ENCODE data around the gene KCND3.

Gene KCND3

DNA sequence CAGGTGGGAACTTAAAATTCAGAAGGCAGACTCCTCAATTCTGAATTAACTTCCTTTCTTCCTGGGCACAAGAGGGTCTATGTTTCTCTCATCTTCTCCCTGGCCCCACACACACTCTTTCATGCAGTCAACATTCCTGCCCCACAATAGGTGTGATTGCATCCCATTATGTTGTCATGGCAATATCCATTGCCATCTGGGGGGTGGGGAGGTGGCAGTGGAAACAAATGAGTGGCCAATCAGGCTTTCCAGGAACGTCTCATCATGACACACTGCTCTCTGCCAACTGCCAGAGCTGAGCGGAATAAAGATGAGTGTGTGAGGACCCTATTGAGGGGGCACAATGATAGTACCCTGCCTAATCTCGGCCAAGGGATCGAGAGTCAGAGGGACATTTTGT is 80.4 kb downstream of the KCND3 start:
- no peak for DNase-seq

DNA sequence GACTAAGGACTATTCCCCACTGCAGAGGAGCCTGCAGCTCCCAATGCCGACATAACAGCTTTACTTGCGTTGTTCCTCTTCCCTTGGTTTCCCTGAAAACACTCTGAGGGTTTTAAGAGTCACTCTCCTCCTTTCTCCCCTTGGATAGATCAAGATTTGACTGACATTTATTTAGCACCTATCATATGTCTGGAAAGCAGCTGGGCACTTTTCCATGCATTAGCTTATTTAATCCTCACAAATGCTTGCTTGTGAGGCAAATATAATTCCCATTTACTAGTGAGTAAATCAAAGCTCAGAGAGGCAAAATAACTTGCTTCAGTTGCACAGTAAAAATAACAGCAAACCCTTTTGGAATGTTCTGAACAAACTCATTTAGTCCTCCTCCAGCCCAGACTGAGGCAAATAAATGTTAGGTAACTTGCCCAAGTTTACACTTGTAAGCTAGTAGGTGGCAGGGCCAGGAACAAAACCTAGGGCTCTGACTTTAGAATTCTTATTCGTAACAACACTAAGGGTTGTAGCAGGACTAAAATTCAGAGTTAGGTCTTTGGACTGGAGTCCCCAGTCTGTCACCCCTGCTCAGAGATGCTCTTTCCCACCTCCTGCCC is 81.4 kb downstream of the KCND3 start:
- DNase-seq = no peak

DNA sequence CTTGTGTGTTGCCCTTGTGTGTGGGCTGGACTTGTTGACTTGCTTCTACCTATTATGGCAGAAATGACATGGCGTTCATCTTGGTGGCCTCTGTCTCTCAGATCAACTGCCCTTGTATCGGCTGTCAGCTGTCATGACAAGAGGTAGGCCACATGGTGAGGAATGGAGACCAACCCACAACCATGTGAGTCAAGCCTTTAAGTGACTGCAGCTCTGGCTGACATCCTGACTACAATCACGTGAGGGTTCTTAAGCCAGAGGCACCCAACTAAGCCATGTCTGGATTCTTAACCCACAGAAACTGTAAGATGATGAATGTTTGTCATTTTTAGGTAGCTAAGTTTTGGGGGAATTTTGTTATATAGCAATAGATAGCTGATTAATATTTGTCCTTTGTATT is 82.1 kb downstream of the KCND3 start:
- no peak for DNase-seq

DNA sequence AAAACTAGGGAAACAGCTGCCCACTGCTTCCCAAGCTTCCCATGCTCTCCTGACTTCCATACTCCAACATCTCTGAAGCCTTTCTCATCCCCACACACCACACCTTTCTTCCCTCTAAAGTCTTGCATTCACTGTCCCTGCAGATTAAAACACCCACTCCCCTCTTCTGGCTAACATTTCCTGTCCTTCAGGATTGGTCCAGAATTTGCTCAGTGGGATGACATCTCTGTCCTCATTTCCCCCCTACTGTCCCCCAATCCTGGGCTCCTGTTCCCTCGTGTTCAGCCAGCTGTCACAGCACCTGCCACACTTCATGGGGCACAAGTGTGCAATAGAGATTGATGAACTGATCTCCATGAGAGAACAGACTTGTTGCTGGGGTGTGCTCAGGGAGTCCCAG is 82.7 kb downstream of the KCND3 start:
- DNase-seq = peak; percentile 65

DNA sequence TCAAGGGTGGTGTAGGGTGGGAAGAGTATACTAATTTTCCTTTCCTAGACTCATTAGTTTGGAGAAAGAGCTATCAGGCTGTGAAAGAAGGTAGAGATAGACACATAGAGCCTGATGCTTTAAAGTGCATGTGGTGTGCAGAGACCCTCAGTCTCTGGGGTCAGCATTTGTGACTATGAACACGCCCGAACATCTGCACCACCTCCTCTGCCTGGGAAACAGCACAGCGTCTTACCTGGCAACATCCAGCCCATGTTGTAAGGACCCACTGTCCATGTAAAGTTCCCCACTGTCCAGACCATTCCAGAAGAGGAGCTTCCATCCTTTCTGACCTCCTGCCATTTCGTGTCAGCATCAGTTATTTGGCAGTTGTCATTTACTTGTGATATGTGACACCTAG is 83.4 kb downstream of the KCND3 start:
- no peak for DNase-seq

DNA sequence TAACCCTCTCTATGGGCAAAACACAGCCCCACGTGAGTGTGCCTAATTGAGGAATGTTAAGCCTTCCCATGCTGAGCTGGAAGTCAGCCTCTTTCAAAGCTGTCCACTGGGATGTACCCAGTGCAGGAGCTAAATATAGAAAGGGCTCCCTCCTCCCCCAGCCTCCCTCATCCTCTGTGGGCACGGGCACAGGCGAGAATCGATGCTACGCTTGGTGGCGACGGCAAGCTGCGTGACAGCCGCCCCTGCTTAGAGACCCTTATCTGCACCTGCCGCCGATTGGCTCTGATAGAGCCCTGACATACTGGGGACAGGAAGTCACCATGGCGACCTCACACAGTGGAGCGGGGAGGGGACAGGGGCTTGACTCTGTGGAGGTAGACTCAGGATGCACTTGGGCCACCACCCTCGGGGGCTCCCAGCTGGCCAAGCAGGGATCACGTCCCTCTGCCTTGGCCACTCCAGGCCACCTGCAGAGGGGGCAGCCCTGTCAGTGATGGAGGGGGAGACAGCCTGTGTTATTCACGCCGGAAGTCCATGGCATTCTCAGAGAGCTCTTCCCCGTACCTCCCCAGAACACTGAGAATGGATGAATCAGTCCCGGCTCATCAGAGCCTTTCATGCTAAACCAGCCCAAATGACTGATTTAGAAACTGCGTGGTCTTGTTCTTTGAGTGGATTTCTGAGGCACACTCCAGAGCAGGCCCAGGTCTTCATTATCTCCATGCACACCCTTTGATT is 84.8 kb downstream of the KCND3 start:
- DNase-seq = no peak

DNA sequence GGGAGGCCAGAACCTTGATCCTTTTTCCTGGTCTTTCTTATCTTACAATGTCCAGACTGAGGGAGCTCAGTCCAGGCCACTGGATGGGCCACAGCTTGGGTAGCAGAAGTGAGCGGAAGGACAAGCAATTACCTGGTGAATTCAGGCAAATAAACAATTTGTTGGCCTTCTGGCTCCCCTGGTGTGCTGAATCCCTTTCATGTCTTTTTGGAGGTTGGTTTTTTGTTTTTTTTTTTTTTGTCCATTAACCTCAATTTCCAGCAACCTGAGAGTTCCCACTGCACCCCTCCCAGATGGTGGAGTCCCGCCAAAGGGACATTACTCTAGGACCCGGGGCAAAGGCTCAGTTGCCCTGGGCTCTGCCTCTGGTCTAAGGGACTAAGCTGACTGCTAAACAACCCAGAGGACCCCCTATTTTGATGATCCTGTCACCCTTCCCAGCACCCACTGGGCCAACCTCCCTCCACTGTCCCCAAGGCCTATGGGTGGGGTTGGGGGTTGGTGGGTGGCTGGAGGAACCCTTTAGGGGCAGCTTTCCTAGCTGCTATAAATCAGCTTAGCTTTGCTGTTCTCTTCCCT is 85.5 kb downstream of the KCND3 start:
- no peak for DNase-seq

DNA sequence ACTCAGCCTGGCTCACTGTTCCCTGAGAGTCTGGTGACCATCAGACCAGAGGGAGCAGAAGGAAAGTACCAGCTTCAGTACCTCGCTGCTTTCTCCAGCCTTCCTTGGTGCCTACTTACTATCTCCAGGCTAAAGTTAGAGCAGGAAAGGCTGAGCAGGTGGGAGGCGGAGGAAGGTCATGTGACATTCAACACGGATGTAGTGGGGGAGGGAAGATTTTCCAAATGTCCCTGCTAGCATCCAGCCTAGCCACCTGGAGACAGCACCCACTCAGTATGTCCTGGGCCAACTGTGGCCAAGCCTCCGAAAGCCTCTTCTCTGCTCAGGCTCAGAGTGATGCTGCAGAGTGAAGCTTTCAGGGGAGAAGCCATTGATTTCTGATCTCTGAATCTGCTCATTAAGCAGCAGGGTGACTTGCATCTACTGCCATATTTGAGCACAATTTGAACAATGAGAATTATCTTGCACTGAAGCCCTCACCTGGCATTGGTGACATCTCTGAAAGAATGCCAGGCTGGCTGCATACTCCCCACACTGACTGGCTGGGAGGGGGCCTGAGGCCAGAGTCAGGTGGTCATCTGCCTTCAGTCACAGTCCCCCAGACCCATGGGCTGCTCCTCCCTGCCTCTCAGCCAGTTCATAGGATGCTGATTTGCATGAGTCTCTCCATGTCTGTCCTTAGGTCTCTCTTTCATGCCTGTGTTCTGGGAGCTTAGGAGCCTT is 86.2 kb downstream of the KCND3 start:
- DNase-seq = no peak

DNA sequence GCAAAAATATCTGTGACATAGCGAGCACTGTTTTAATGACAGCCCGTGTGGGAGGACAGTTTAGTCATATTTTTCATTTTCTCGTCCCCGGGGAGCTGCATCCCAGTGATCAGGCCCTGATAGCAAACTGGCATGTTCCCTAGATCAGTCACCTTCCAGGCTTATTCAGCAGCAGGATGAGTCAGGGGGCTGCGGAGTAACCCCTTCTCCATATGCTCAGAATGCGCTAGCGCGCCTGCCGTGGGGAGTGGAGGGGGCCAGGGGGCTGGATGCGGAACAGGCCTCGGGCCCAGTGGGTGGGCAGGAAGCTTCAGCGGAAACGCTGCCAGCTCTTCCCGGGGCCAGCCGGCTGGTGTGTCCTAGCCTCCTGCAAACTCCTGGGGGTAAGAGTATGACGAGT is 94.0 kb downstream of the KCND3 start:
- DNase-seq = no peak

DNA sequence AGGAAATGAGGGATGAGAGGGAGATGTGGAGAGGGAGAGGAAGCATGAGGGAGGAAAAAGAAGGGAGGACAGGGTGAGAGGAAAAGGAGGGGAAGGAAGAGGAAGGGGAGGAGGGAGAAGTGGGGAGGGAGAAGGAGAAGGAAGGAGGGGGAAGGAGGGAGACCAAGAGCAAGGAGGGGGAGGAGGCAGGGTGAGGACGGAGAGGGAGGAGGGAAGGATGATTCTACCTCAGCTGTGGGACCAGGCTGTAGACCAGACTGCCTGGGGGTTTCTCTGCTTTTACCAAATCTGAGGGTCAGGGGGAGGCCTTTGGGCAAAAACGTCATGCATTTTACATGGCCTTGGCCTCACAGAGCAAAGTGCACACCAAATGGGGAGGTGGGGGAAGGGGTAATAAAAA is 94.5 kb downstream of the KCND3 start:
- DNase-seq = no peak

DNA sequence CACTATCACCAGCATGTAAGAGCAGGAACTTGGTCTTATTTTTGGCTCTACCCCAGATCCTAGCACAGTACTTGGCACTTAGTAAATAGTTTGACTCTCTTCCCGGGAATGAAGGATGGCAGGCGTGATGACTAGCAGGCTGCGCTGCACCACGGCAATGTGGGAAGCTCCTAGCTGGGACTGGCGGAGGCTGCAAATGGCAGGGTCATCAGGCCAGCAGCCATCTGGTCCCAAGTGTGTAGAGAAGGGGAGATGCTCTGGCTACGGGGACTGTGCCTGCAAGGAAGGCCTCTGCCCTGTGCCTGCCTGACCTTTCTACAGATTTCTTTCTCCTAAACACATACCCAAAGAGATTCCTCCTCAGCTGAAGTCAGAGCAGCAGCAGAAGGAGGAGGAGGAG is 95.0 kb downstream of the KCND3 start:
- no peak for DNase-seq

DNA sequence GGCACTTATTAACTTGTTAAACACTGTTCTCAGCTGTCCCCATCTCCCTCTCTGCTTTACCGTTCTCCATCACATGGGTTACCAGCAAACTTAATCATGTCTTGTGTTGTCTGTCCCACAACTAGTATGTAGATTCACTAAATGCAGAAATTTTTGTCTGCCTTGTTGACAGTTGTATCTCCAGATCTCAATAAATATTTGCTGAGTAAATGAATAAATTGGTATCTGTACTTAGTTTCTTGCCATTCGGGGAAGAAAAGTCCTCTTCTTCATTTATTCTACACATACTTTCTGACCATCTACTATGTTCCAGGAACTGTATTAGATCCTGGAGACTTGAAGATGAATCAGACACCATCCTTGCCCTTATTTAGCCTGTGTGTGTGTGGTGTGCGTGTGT is 97.9 kb downstream of the KCND3 start:
- no peak for DNase-seq

DNA sequence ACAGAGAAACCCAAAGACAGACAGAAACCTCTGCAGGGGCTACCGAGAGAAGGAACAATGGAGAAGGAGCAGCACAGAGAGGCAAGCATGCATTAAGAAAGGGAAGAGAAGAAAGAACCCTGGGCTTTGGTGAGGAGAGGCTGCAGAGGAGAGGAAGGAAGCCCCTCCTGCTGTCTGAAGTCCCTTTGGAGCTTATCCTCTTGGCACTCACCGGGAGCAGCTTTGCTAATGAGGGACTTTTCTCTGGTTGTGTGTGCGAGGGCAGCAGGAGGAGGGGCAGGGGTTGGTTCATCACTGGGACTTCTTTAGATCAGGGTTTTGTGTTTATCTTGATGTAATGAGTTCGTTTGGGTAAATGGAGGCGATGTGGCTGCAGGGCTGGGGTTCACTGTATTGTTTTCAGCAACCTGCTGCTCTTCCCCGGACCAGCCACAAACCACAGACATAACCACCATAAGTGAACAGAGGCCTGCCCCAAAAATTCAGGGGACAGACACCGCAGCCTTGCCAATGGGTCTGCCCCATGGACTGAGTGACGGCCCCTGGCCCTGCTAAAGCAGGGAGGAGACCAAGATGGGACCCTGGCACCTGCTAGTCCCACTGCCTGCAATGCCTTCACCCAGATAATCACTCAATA is 100.6 kb downstream of the KCND3 start:
- no peak for DNase-seq

DNA sequence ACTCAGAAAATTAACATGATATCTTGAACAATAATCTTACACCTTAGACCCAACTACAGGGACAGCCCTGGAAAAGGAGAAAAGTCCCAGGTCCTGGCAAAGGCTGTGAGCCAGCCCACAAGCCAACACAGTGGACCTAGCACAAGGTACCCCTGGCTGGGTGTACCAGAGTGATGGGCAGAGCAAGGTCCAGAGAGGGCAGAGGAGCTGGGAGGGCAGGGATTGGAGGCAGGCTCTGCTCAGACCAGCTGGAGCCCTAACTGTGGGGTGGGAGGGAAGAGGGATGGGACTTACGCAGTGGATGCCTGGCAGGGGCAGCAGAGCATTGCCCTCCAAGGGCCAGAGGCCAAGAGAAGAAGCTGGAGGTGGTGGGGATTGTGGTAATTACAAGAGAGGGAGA is 101.6 kb downstream of the KCND3 start:
- no peak for DNase-seq

DNA sequence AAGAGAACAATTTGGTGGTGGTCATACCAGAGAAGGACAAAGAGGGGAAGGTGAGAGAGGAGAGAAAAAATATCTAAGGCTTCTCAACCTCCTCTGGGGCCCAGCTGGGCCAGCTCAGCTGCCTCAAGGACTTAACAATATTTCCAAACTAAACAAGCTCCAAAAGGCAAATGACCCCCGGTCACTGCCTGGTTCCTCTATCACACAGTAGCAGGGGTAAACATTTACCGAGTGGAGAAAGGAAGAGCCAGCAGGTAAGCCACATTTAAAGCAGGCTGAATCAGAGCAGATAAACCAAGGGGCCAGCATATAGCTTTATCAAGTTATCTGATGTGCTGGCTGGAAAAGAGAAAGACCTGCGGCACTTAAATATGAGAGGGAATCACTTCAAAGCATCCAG is 102.1 kb downstream of the KCND3 start:
- no peak for DNase-seq

DNA sequence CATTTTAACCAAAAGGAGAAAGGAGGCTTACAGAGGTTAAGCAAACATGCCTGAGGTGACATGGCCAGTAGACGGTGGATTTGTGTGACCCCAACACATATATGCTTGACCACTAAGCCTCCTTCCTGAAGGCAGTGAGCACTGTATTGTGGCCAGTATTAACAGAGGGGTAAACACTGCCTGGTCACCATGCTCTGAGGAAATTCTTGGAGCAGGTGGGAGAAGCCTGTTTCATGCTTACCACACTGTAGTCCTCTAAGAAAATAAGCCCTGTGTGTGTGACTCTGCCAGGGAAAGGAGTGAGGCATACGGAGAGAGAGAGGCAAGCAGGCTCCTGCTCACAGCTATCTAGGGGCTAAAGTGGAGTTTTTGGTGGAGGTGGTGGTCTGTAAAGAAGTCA is 102.7 kb downstream of the KCND3 start:
- DNase-seq = no peak

DNA sequence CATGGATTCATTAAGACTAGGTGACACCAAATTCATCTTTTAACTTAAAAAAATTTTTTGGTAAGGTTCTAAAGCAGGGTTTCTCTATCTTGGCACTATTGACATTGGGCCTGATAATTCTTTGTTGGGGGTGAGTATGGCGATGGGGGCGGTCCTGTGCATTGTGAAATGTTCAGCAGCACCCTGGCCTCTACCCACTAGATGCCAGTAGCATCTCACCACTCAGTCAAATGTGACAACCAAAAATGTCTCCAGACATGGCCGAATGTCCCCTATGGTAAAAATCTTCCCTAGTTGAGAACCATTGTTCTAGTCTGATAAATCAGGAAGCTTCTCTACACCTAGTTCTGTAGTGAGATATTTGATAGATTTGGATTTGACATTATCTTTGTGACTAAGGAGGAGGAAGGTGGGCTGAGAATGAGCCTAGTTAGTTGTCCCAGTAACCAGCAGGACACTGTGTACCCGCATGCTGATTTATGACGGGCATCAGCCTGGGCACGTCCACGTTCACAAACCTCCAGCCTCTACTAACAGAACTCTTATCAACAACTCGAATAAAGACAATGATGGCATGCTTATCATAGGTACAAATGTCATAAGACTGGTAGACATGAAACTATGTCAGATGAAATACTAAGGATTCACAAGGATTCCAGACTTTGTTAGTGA is 104.6 kb downstream of the KCND3 start:
- DNase-seq = no peak

DNA sequence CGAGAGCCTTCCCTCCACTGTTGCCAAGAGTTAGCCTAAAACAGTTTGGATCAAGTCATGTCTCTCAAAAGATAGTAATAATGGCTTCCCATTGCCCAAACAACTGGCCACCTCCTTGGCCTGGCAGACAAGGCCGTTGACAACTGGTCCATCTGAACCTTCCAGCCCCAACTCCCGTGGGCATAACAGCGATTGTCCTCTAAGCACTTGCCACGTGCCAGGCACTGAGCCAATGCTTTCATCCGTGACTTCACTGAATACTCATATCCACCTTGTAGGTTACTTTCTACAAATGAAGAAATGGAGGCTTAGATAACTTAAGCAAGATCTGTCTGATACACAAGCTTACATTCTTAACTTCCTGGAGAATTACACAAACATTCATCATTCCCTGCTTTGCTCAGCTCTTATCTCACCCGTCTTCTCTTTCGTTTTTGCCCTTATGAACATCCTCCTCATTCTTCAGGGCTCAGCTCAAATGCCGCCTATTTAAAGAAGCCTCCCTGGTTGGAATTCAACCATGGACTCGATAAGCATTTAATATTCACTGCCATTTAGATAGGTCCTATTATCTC is 106.4 kb downstream of the KCND3 start:
- no peak for DNase-seq

DNA sequence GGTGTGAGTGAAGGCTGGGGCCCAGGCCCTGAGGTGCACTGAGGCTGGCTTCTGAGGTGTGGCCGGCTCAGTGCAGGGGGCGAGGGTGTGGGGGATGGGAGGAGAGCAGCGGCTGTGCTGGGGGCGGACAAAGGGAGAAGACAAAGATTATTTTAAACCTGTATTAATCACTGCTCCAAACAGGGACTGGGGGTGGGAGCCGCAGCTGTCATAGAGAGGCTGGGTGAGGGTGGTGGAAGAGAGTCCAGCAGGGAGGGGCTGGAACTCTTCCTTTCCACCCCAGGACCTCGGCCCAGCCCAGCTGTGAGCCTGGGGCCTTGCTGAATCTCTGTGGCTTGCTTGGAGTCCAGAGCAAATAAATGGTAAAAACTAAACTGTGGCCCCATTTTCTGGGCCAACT is 106.9 kb downstream of the KCND3 start:
- no peak for DNase-seq

DNA sequence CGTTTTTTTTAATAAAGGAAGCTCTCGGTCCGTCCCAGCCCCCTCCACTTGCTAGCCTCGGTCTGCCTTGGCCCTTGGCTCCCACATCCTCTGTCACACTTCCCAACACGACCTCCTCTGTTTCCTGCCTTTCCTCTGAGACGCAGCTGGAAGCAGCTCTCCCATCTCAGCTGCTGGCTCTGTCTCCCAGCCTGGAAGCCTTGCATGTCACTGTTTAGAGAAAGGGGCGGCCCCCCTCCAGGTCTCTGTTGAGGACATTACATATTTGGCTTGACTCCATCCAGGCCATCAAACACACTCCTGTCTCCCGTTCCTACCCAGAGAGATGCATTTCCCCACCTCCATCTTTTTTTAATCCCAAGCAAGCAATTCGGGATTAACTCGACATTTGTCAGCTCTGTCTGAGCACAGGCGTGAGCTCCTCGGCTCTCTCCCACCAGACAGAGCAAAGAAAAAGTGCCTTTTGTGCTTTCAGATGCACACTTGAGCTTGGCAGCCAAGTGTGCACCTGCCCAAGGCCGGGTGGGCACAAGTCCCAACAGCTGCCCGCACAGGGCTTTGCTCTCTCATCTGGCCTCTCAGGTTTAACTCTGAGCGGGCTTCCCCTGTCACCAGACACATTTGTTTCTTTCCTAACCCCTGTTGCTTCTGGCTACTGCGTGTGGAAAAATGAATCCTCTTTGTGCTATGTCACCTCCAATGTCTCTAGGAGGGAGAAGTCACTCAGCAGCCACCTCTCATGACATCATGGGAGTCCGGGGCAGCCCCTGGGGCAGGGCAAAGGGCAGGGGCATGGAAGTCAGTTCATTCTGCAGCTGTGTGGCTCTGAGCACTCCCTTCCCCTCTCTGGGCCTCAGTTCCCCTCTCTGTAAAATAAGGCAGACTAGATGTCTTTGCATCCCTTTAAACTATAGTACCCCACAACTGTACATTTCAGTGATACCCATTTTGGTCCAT is 108.3 kb downstream of the KCND3 start:
- no peak for DNase-seq

DNA sequence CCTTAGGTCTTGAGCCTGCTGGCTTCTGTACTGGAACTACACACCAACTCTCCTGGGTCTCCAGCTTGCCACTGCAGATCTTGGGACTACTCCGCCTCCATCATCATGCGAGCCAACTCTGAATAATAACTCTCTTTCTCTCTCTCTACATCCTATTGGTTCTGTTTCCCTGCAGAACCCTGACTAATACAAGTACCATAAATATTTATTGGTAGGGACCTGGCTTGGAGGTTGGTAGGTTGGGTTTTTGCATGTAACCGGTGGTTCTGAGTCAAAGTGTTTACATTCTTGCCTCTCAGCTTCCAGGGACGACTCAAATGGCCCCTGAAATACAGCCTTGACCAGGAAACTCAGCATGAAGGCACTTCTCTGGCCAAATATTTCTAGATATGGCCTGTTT is 110.4 kb downstream of the KCND3 start:
- DNase-seq = no peak

Data from DMS 273 treated with DMSO at 0.1 percent for 48 hours (cell line).